HCT116 (cell line): Measurements from ENCODE around the gene TTLL11. TPM values are rescaled to one million over a fixed set of nuclear protein-coding genes. Genes with fewer than 3 reads are reported as not detected.

Experiments
- ATAC-seq: fragments of 200-7000 bp; cut with Tn5 transposase; 2 replicates; pipeline ENCODE4 v1.9.1; 2020; ENCODE audit warnings: mild to moderate bottlenecking, moderate library complexity
- BruUV-seq: library from RNA; stranded (reverse); fragments of 400-500 nt; replicated peaks from 2 replicates; lab custom pipeline; 2021; lab: Mats Ljungman, UMichigan
- CTCF ChIA-PET: fragments of 300-600 bp; sonication (Branson Sonifier 250); formaldehyde crosslinking; loops from one replicate; lab custom pipeline; 2021; ENCODE audit warnings: antibody characterized with exemption; lab: Charles Lee
- POLR2A ChIA-PET: fragments of 300-600, 350-600 bp; sonication (Branson Sonifier 250); formaldehyde crosslinking; loops from one replicate; lab custom pipeline; 2021; ENCODE audit warnings: antibody characterized with exemption; lab: Charles Lee
- RAD21 ChIA-PET, 2 experiments: fragments of 300-600 bp; sonication (Branson Sonifier 250); formaldehyde crosslinking; loops; one replicate each; lab custom pipeline; 2023; ENCODE audit warnings: low total read pairs in 2 of 2; ENCODE audit not compliant: uncharacterized antibody in 2 of 2, unreplicated experiment in 2 of 2, low non-redundant PET in 1 of 2; lab: Charles Lee
- DNase-seq: peaks from one replicate; pipeline ENCODE4 v3.0.0-alpha.2; 2010; ENCODE audit warnings: low read depth, low spot score
- H2AFZ ChIP-seq: fragments of 200-600 bp; shearing (Covaris generic), sonication (generic); 2 replicates; pipeline ENCODE4 v1.6.1; 2017; ENCODE audit warnings: low read depth, mixed run types, mixed read lengths, antibody characterized with exemption, low read length; ENCODE audit not compliant: poor library complexity, severe bottlenecking
- H3K27ac ChIP-seq: 2 replicates; pipeline ENCODE4 v1.5.1; 2012; ENCODE audit warnings: low read depth, low read length
- H3K27me3 ChIP-seq: fragments of 200-600 bp; sonication (generic); 2 replicates; pipeline ENCODE4 v1.6.1; 2016; ENCODE audit warnings: mixed run types, low read length, mixed read lengths; ENCODE audit not compliant: insufficient read depth
- H3K36me3 ChIP-seq, 2 experiments: fragments of 200-500 bp in 1 of 2; fragments of 200-600 bp in 1 of 2; sonication (Bioruptor generic) in 1 of 2; sonication (generic) in 1 of 2; 2 replicates each; pipeline versions ENCODE4 v1.5.1 to v1.6.1; 2014 to 2016; ENCODE audit warnings: low read length in 2 of 2, inconsistent platforms in 1 of 2, mixed read lengths in 1 of 2, mixed run types in 1 of 2; ENCODE audit not compliant: insufficient read depth in 2 of 2, control insufficient read depth in 1 of 2
- H3K4me1 ChIP-seq, 2 experiments: fragments of 200-600 bp in 1 of 2; sonication (generic) in 1 of 2; 2 replicates each; pipeline versions ENCODE4 v1.5.1 to v1.6.1; 2012 to 2017; ENCODE audit warnings: low read length in 2 of 2, inconsistent platforms in 1 of 2, mild to moderate bottlenecking in 1 of 2, mixed read lengths in 1 of 2, mixed run types in 1 of 2, moderate library complexity in 1 of 2; ENCODE audit not compliant: insufficient read depth in 2 of 2, control insufficient read depth in 1 of 2
- H3K4me2 ChIP-seq: fragments of 200-600 bp; sonication (generic); 2 replicates; pipeline ENCODE4 v1.6.1; 2017; ENCODE audit warnings: mixed run types, low read length, mixed read lengths
- H3K4me3 ChIP-seq, 2 experiments: fragments of 200-600 bp in 1 of 2; sonication (generic) in 1 of 2; replicated peaks in 1 of 2; 2 replicates each; pipeline ENCODE4 v1.5.1; 2011 to 2016; ENCODE audit warnings: low read length in 2 of 2, control low read depth in 1 of 2, low read depth in 1 of 2, mild to moderate bottlenecking in 1 of 2, mixed read lengths in 1 of 2, mixed run types in 1 of 2
- H3K79me2 ChIP-seq: fragments of 200-600 bp; sonication (generic); 2 replicates; pipeline ENCODE4 v1.6.1; 2017; ENCODE audit warnings: mild to moderate bottlenecking, mixed run types, low read length, moderate library complexity, mixed read lengths; ENCODE audit not compliant: insufficient read depth
- H3K9ac ChIP-seq: fragments of 200-600 bp; sonication (generic); 2 replicates; pipeline ENCODE4 v1.6.1; 2016; ENCODE audit warnings: low read length, mixed read lengths
- H3K9me2 ChIP-seq: fragments of 200-600 bp; sonication (generic), shearing (Covaris generic); 2 replicates; pipeline ENCODE4 v1.6.1; 2017; ENCODE audit warnings: mixed run types, mild to moderate bottlenecking, moderate library complexity; ENCODE audit not compliant: insufficient read depth
- H3K9me3 ChIP-seq, 2 experiments: fragments of 200-500 bp in 1 of 2; fragments of 200-600 bp in 1 of 2; sonication (Bioruptor generic) in 1 of 2; sonication (generic) in 1 of 2; 2 replicates each; pipeline ENCODE4 v1.6.1; 2014 to 2017; ENCODE audit warnings: low read length in 2 of 2, mixed read lengths in 2 of 2, inconsistent platforms in 1 of 2, low read depth in 1 of 2, mild to moderate bottlenecking in 1 of 2, mixed run types in 1 of 2, moderate library complexity in 1 of 2; ENCODE audit not compliant: control insufficient read depth in 1 of 2, insufficient read depth in 1 of 2
- H4K20me1 ChIP-seq: fragments of 200-600 bp; sonication (generic), shearing (Covaris generic); 2 replicates; pipeline ENCODE4 v1.6.1; 2017; ENCODE audit warnings: mixed run types, mild to moderate bottlenecking, moderate library complexity; ENCODE audit not compliant: insufficient read depth
- CBX3 ChIP-seq: IDR thresholded peaks from 2 replicates; pipeline ENCODE4 v1.6.1; 2012; ENCODE audit warnings: low read depth
- CEBPB ChIP-seq: IDR thresholded peaks from 2 replicates; pipeline ENCODE4 v1.6.1; 2012; ENCODE audit warnings: low read depth
- EGR1 ChIP-seq: IDR thresholded peaks from 2 replicates; pipeline ENCODE4 v1.6.1; 2012; ENCODE audit warnings: low read depth
- ELF1 ChIP-seq: IDR thresholded peaks from 2 replicates; pipeline ENCODE4 v1.6.1; 2012; ENCODE audit warnings: low read depth, borderline replicate concordance
- FOSL1 ChIP-seq: IDR thresholded peaks from 2 replicates; pipeline ENCODE4 v1.6.1; 2012; ENCODE audit warnings: low read depth
- JUND ChIP-seq: IDR thresholded peaks from 2 replicates; pipeline ENCODE4 v1.6.1; 2012
- POLR2A ChIP-seq: IDR thresholded peaks from 2 replicates; pipeline ENCODE4 v1.7.0; 2011; ENCODE audit warnings: borderline replicate concordance; ENCODE audit not compliant: insufficient read depth, insufficient read length; ENCODE audit errors: extremely low read depth
- RAD21 ChIP-seq: IDR thresholded peaks from 2 replicates; pipeline ENCODE4 v1.6.1; 2012; ENCODE audit warnings: low read depth, mild to moderate bottlenecking
- SIN3A ChIP-seq: IDR thresholded peaks from 2 replicates; pipeline ENCODE4 v1.6.1; 2012; ENCODE audit warnings: low read depth
- SP1 ChIP-seq: IDR thresholded peaks from 2 replicates; pipeline ENCODE4 v1.6.1; 2012; ENCODE audit warnings: low read depth
- SRF ChIP-seq: IDR thresholded peaks from 2 replicates; pipeline ENCODE4 v1.6.1; 2012; ENCODE audit warnings: low read depth
- YY1 ChIP-seq: IDR thresholded peaks from 2 replicates; pipeline ENCODE4 v1.6.1; 2011; ENCODE audit warnings: low read length, low read depth, moderate library complexity, mild to moderate bottlenecking; ENCODE audit not compliant: insufficient replicate concordance; ENCODE audit errors: extremely low read depth
- ZFX ChIP-seq: fragments of 450-650 bp; IDR thresholded peaks from 2 replicates; pipeline ENCODE4 v1.6.1; 2017
- intact Hi-C: fragments of 100-400 bp; cut with micrococcal nuclease; formaldehyde crosslinking; loops from 2 replicates; pipeline ENCODE4 v1.10.0; 2022
- total RNA-seq: library from RNA; stranded (reverse); gene quantifications from one replicate; pipeline ENCODE4 v1.2.1, GENCODE V29; 2021; ENCODE audit not compliant: unreplicated experiment
- TF ChIP-seq, protein P1 (sequence below): IDR thresholded peaks from 2 replicates; pipeline ENCODE4 v1.6.1; 2012; ENCODE audit warnings: low read depth
- TF ChIP-seq, protein P2 (sequence below), 3 experiments: fragments of 200-600 bp in 1 of 3; sonication (generic) in 1 of 3; IDR thresholded peaks in 2 of 3; conservative IDR thresholded peaks in 1 of 3; 2 replicates each; pipeline ENCODE4 v1.5.1; 2012 to 2017; ENCODE audit warnings: low read depth in 2 of 3, low read length in 2 of 3, antibody characterized with exemption in 1 of 3, borderline replicate concordance in 1 of 3, control low read depth in 1 of 3, mild to moderate bottlenecking in 1 of 3, mixed read lengths in 1 of 3, mixed run types in 1 of 3, moderate library complexity in 1 of 3; ENCODE audit not compliant: insufficient read depth in 1 of 3
- TF ChIP-seq, protein P3 (sequence below): IDR thresholded peaks from 2 replicates; pipeline ENCODE4 v1.6.1; 2012

Gene TTLL11
- total RNA-seq, 1 experiment from 2014 or later, result 2.2 TPM

DNA sequence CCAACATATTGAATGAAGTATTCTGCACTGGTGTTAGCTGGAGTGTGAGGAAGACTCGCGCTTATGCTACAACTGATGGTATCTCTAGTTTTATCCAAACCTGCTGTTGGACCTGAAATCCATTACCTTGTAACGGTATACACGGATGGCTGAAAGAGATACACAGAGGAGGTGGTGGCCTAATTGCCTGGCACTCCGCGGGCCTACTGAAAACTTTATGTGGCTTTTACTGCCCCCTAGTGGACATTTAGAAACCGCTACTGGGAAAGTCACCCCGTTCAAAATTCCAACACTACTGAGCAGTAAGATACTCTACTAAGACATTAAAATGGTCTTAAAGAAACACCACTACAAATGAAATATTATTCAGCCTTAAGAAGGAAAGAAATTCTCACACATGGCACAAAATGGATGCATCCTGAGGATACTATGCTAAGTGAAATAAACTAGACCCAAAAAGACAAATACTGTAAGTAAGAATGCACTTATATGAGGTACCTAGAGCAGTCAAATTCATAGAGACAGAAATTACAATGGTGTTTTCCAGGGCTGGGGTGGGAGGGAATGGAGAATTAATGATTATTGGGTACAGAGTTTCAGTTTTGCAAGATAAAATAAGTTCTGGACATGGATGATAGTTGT lies 100.4 kb downstream of the TTLL11 start:
- Histone ChIP-seq H2AFZ (no peak overlapping the region), H3K27ac (no peak overlapping the region), H3K4me2 (no peak overlapping the region), H3K9me3 (no peaks in the 10 kb centered on the region), H4K20me1 (no peaks in the 10 kb centered on the region), H3K4me3 (no peak overlapping the region), H3K79me2 (no peaks in the 10 kb centered on the region), H3K27me3 (no peaks in the 10 kb centered on the region), H3K4me1 (no peaks in the 10 kb centered on the region), H3K9me2 (no peaks in the 10 kb centered on the region), H3K9ac (no peak overlapping the region), H3K36me3 (no peaks in the 10 kb centered on the region)
- CTCF ChIA-PET, result no interaction called here
- ATAC-seq, result peak; percentile 90
- BruUV-seq, result no TSS peak
- POLR2A ChIA-PET, result no interaction called here
- intact Hi-C loops, result loop anchor here (1.0 to 5.0 kb wide), 6 partner anchors 250 to 446 kb away; no protein-coding TSS in a partner anchor
- RAD21 ChIA-PET, result no interaction called here
- TF ChIP-seq CEBPB, result no peak
- no peak for TF ChIP-seq SIN3A
- TF ChIP-seq, protein P1, sequence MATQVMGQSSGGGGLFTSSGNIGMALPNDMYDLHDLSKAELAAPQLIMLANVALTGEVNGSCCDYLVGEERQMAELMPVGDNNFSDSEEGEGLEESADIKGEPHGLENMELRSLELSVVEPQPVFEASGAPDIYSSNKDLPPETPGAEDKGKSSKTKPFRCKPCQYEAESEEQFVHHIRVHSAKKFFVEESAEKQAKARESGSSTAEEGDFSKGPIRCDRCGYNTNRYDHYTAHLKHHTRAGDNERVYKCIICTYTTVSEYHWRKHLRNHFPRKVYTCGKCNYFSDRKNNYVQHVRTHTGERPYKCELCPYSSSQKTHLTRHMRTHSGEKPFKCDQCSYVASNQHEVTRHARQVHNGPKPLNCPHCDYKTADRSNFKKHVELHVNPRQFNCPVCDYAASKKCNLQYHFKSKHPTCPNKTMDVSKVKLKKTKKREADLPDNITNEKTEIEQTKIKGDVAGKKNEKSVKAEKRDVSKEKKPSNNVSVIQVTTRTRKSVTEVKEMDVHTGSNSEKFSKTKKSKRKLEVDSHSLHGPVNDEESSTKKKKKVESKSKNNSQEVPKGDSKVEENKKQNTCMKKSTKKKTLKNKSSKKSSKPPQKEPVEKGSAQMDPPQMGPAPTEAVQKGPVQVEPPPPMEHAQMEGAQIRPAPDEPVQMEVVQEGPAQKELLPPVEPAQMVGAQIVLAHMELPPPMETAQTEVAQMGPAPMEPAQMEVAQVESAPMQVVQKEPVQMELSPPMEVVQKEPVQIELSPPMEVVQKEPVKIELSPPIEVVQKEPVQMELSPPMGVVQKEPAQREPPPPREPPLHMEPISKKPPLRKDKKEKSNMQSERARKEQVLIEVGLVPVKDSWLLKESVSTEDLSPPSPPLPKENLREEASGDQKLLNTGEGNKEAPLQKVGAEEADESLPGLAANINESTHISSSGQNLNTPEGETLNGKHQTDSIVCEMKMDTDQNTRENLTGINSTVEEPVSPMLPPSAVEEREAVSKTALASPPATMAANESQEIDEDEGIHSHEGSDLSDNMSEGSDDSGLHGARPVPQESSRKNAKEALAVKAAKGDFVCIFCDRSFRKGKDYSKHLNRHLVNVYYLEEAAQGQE, result no peak
- no peak for TF ChIP-seq POLR2A
- TF ChIP-seq YY1, result no peak
- TF ChIP-seq JUND, result no peak
- no peak for TF ChIP-seq EGR1
- TF ChIP-seq SP1, result no peak
- TF ChIP-seq CBX3, result no peak
- TF ChIP-seq FOSL1, result no peak
- TF ChIP-seq RAD21, result peak; percentile 93
- no peak for TF ChIP-seq ZFX
- TF ChIP-seq, protein P2, sequence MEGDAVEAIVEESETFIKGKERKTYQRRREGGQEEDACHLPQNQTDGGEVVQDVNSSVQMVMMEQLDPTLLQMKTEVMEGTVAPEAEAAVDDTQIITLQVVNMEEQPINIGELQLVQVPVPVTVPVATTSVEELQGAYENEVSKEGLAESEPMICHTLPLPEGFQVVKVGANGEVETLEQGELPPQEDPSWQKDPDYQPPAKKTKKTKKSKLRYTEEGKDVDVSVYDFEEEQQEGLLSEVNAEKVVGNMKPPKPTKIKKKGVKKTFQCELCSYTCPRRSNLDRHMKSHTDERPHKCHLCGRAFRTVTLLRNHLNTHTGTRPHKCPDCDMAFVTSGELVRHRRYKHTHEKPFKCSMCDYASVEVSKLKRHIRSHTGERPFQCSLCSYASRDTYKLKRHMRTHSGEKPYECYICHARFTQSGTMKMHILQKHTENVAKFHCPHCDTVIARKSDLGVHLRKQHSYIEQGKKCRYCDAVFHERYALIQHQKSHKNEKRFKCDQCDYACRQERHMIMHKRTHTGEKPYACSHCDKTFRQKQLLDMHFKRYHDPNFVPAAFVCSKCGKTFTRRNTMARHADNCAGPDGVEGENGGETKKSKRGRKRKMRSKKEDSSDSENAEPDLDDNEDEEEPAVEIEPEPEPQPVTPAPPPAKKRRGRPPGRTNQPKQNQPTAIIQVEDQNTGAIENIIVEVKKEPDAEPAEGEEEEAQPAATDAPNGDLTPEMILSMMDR (IDR thresholded peaks at IDR 0.05 in 2 of 3, conservative IDR thresholded peaks at IDR 0.05 in 1 of 3; ENCODE audit: borderline replicate concordance in 1 of 3, insufficient read depth in 1 of 3, low read depth in 2 of 3, low read length in 2 of 3), result peak; percentile 66 to 90 (median 90)
- no peak for TF ChIP-seq SRF
- TF ChIP-seq, protein P3, sequence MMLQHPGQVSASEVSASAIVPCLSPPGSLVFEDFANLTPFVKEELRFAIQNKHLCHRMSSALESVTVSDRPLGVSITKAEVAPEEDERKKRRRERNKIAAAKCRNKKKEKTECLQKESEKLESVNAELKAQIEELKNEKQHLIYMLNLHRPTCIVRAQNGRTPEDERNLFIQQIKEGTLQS, result no peak
- TF ChIP-seq ELF1, result no peak
- peak; percentile 69 for DNase-seq
